GM19438 (cell line): ENCODE measurements around the gene PHLDB3.
A peak's percentile ranks its signal among the peaks of the same experiment; 100 is the strongest.
"Not testable (repeated sequence)": the region's sequence is repeated elsewhere in the genome, so short reads cannot be mapped to it uniquely, and the experiment has no call there.

Experiments used
- ATAC-seq: cut with Tn5 transposase; IDR thresholded peaks from one replicate; pipeline ENCODE4 v1.9.1; 2021; ENCODE audit warnings: low read depth; ENCODE audit not compliant: unreplicated experiment

Gene PHLDB3

GRCh38 chr19:43504426-43505185 lies at the start of gene PHLDB3:
TSS of gene PHLDB3 (minus strand) at chr19:43504746. CDS start at chr19:43504118, 628 bp downstream.
- ATAC-seq: peak; percentile 11

GRCh38 chr19:43553656-43554055 lies 49.1 kb upstream of the PHLDB3 start:
- no peak for ATAC-seq

GRCh38 chr19:43552616-43553015 lies 48.1 kb upstream of the PHLDB3 start:
- no peak for ATAC-seq

GRCh38 chr19:43552198-43552450 lies 47.6 kb upstream of the PHLDB3 start:
- no peak for ATAC-seq

- ATAC-seq: no peak
These were observed 47.1 kb upstream of the PHLDB3 start for GRCh38 chr19:43551399-43552197.

GRCh38 chr19:43548706-43549105 lies 44.2 kb upstream of the PHLDB3 start:
- ATAC-seq: no peak

- ATAC-seq: not testable (repeated sequence)
These were observed 43.4 kb upstream of the PHLDB3 start for GRCh38 chr19:43547926-43548325.

- ATAC-seq: no peak
These were observed 42.0 kb upstream of the PHLDB3 start for GRCh38 chr19:43546581-43546980.

GRCh38 chr19:43545981-43546380 lies 41.4 kb upstream of the PHLDB3 start:
- ATAC-seq: no peak

- ATAC-seq: no peak
These were observed 40.7 kb upstream of the PHLDB3 start for GRCh38 chr19:43545276-43545675.

GRCh38 chr19:43544077-43544476 lies 39.5 kb upstream of the PHLDB3 start:
- no peak for ATAC-seq

GRCh38 chr19:43541920-43542650 lies 37.5 kb upstream of the PHLDB3 start:
- ATAC-seq: no peak

- no peak for ATAC-seq
These were observed 35.8 kb upstream of the PHLDB3 start for GRCh38 chr19:43540381-43540780.

GRCh38 chr19:43538922-43539321 lies 34.4 kb upstream of the PHLDB3 start:
- ATAC-seq: no peak

GRCh38 chr19:43534816-43535761 lies 30.5 kb upstream of the PHLDB3 start:
- ATAC-seq: no peak

GRCh38 chr19:43534305-43534815 lies 29.8 kb upstream of the PHLDB3 start:
- ATAC-seq: no peak

GRCh38 chr19:43533546-43534304 lies 29.2 kb upstream of the PHLDB3 start:
- peak; percentile 68 for ATAC-seq

GRCh38 chr19:43532962-43533545 lies 28.5 kb upstream of the PHLDB3 start, which contains the start of gene ZNF575:
TSS of gene ZNF575 (plus strand) at chr19:43533188. CDS start at chr19:43534423, 1,235 bp downstream.
- ATAC-seq: peak; percentile 52

GRCh38 chr19:43532571-43532961 lies 28.0 kb upstream of the PHLDB3 start:
- peak; percentile 16 for ATAC-seq
